ENCODE results near the gene NEK5.

DNA sequence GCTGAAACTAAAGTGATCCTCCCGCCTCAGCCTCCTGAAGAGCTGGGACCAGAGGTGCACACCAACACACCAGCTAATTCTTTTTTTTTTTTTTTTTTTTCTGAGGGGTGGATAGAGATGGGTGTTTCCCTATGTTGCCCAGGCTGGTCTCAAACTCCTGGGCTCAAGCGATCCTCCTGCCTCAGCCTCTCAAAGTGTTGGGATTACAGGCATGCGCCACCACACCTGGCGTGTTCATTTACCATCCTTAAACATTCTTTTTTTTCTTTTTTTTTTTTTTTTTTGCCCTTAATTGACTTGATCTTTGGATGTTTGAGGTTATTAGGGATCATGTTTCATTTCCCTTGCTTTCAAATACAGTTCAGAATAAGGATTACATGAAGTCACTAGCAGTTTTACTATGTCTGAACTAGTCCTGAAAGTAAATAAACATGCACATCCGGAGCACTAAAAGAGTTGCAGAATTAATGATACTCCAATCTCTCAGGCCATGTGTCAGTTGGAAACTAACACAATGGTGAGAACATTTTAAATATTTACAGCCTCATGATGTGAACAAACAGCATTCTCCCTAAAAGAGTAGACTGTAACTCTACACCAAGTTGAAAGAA lies 94.2 kb downstream of the NEK5 start:
- no peak for TF ChIP-seq CTCF (IDR thresholded peaks at IDR 0.05)
- no peak for TF ChIP-seq POLR2AphosphoS5 (IDR thresholded peaks at IDR 0.05)
